Islet of Langerhans (tissue), 1 donor: ENCODE data around the gene JAM2.

ENCODE experiments used
- FAIRE-seq: peaks from one replicate; lab custom pipeline; 2011; peaks lifted over from hg19 to GRCh38; lab: Jason Lieb, UNC

JAM2 gene

DNA sequence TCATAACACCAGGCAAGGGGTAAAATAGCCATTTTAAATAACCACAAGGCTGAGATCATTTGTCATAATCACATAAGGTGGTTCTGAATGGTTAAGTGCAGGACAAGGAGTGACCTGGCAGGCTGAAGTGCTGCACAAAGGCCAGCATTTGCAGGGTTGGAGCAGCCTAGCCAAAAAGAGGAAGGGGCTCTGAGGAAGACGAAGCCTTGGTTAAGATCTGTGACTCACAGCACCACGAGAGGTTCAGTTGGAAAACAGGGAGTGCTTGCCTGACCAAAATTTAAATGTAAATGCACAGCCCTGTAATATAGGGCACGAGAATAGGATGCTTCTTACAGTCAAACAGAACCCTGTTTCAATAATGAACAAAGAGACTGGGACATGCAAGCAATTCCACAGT, 83.6 kb downstream of the JAM2 start:
- no peak for FAIRE-seq

DNA sequence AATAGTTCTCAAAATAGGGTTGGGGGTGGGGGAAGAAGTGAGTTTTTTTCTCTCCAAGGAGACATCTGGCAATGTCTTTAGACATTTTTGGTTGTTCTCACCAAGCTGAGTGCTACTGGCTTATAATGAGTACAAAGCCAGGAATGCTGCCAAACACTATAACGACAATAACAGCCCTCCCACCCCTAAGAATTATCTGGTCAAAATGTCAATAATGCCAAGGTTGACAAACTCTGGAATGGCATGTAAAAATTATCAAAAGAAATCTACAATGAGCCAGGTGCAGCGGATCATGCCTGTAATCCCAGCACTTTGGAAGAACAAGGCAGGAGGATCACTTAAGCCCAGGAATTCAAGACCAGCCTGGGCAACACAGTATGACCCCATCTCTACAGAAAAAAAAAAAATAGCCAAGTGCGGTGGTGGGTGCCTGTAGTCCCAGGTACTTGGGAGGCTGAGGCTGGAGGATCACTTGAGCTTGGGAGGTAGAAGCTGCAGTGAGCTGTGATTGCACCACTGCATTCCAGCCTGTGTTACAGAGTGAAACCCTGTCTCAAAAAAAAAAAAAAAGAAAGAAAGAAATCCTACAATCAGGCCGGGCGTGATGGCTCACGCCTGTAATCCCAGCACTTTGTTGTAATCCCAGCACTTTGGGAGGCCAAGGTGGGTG, 93.2 kb downstream of the JAM2 start:
- FAIRE-seq: no peak

DNA sequence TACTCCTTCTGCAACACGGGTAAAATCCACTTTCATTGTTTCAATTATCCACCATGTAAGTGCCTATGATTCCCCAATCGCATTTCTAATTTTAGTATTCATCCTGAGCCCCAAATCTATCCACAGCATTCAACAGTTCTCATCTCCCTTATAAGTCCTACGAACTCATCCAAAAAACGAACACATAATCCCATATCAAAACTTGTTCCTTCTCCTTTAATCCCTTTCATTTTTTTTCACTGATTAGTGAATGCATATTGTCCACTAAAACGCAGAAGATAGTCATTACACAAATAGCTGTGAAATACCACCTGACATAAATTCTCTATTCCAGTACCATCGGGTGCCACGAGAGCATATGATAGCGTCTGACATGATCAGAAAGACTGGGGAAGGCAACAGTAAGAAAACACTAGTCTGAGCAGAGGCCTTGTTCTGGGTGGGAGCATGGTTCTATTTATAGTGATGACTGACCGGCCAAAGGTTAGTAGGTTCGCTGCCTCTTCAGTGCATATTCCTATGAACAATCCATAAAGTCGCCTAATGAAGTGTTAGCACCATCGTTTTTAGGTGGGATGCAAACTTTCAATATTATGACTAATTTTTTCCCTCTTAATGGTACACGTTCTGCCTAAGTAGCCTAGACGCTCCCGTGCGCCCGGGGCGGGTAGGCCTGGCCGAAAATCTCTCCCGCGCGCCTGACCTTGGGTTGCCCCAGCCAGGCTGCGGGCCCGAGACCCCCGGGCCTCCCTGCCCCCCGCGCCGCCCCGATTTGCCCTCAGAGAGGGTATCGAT, 95.0 kb downstream of the JAM2 start:
- FAIRE-seq: no peak

DNA sequence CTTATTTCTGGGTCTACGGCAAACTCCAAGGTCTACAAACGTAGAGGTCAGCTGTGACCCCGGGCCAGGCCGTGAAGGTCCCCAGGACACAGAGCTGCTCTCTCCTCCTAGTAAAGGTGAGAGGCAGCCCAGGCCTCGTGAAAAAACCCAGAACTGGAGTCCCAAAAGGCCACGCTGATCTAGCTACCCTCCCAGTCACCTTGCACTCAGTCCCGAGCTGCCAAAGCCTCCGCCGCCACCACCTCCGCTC, 95.5 kb downstream of the JAM2 start:
- FAIRE-seq: no peak

DNA sequence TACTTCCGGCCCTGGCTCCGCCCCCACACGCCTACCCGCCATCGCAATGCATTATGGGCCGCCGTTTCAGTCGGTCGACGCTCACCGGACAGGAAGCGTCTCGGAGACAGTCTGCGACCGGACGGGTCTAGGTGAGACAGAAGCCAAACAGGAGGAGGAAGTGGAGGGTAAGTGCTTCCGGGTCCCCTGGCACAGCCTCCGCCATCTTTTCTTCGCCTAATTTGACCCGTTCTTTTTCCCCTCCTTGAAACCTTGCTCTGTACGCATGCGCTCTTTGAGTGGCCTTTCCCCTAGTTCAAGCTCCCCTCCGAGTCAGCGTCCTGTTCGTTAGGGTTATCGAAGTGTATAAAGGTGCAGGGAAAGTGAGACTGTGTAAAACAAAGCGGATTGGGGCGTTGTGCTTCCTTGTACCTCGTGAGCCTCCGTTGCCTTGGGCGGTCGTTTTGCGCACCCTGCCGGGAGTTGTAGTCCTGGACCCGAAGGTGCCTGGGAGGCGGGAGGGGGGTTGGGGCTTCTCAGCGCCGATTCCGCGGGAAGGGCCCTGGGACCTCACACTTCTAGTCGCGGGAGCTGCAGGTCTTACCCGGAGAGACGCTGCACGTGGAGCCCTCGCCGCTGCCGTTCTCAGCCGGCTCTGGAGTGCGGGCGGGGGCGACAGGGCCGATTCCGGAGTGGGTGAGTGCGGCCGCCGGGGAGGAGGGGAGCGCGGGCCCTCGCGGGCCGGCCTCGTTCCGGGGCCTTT, 96.0 kb downstream of the JAM2 start, which contains the start of the genes ATP5PF and GABPA:
Gene ATP5PF (minus strand): TSS at position 1 of the 742 bp plus-strand sequence. CDS start 5,110 bp downstream, outside the sequence.
Gene GABPA (plus strand): TSS at position 69 of the 742 bp plus-strand sequence. CDS start 6,627 bp downstream, outside the sequence.
- FAIRE-seq: peak; percentile 74

DNA sequence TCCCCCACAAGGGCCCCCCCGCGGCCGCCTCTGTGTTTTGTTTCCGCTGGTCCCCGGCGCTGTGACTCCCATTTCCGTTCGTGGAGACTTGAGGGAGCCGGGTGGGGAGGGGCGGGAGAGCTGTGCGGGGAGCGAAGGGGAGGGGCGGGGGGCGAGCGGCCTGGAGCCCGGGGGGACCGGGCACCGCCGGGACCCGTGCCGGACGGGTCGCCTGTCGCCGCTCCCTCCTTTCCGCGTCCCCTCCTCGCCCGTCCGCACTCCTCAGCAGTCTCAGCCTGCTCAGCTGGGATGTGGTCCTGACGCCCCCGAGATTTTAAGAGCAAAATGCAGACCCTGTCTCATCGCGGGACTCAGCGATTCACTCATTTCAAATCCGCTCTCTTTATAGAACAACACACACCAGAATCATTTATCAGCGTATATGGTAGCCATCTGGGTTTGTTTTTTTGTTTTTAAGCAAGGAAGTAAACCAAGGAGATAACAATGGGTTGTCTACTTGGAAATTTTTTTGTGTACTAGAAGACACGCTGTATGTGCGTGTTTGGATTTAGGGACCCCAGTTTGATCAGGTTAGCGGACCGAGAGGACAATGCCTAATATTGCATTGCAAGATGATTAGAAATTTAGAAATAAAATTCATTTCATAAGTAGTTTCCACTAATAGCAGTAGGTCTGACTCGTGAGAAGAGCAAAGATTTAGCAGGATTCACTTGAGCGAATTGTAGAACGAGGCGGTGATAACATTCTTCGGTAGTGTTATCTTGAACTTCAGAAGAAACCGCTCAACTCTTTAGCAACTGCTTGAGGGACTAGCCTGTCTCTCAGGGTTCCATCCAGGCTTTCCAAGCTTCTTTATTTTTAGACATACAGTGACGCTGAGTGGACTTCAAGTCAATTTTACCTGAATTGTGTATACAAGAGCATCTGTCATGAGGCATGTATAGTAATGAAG, 96.9 kb downstream of the JAM2 start:
- FAIRE-seq: no peak

DNA sequence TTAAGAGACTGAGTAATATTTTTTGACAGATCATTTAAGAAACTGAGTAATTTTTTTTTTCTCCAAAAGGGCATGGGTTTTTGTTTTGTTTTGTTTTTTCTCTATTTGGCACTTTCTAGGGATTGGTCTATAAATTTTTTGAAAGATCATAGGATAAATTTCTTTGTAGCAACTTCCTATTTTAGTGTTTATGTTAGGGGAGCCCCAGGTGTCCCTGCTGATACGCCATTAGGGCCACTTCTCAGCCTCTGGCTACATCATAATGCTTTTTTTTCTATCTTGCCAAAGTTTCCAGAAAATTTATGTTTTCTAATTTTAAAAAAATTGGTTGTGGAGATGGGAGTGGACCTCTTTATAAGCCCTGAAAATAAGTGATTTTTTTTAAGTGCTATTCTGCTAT, 98.4 kb downstream of the JAM2 start:
- no peak for FAIRE-seq

DNA sequence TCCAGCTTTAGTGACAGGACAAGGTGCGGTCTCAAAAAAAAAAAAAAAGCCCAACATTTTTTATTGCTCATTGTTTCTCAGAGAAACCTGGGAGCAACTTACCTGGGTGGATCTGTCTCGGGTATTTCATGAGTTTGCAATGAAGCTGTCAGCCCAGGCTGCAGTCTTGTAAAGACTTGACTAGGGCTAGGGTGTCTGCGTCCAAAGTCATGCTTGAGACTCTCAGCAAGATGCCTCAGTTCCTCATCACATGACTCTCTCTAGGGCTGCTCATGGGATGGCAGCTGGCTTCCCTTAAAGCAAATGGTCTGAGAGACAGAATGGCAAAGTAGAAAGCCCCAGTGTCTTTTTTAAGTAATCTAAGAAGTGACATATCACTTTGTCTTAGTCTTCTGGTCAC, 103.8 kb downstream of the JAM2 start:
- no peak for FAIRE-seq

DNA sequence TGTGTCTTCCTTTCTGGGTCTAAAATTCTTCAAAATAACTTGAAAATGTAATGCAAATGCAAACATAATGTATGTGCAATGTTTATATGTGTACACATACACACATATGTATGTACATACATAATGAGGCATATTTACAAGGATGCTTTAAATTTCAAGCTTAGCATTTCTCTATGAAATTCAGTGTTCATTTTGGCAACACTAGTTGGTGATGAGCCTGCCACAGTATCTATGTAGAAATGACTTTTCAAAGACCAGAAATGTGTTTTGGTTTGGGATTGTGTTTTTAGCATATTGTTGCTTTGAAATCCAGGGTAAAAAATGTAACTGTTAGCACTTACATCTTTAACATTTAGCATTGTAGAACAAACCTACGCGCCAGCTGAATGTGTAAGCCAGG, 105.8 kb downstream of the JAM2 start:
- FAIRE-seq: no peak

DNA sequence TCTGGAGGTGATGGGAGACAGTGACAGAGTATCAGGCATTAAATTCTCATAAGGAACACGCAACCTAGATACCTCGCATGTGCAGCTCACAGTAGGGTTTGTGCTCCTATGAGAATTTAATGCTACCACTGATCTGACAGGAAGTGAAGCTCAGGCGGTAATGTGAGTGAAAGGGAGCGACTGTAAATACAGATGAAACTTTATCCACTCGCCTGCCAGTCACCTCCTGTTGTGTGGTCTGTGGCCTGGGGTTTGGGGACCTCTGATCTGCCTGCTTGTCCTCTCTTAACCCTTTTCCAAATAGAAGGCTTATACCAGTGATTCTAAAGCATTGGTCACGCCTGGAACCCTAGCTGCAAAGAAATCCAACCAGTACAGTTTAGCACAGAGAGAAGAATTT, 111.0 kb downstream of the JAM2 start:
- FAIRE-seq: no peak

DNA sequence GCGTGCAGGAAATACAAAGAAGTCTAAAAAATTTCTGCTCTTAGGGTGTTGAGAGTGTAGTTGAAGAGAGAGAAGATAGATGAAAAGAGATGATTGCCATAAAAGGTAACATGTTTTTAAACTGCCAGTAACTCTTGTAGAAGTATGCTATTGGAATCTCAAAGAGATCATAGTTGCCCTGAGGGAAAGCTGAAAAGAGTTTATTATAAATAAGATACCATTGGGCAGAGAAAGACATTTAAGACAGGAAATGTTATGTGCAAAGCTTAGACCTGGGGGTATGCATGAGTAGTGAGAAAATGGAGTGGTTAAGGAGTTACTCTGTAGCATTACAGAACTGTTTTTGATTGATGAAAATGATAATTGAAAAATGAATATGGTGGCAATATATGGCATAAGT, 113.4 kb downstream of the JAM2 start:
- no peak for FAIRE-seq

DNA sequence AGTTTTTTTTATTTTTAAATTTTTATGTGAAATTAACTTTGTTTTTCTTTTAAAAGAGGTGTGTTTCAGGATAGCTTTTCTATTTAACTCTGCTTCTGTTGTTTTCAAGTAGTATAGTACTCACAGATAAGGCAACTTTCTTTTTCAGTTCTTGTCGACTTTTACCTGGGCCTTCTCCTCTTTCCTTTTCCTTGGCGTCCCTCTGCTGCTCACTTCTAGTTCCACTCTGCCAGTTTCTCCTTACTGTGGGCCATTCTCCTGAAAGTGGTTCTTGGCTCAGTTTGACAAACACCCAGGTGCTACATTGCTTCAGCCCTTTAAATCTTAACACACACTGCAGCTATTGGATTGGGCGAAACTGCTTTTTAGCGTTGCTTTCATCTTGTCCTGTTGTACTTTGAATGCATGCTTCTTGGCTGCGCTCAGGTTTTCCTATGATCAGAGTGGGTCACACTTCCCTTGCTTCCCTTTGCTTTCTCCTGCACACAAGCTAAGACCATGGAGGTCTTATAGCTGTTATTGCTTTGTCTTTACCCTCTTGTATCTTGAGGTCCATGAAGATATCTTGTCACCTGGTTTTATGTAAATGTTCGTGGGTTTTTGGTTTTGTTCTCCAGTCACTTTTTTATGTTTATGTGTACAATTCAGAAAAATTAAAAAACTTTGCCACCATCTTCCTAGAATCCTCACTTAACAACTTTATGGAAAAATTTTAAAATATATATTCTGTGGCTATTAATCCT, 117.3 kb downstream of the JAM2 start:
- no peak for FAIRE-seq

DNA sequence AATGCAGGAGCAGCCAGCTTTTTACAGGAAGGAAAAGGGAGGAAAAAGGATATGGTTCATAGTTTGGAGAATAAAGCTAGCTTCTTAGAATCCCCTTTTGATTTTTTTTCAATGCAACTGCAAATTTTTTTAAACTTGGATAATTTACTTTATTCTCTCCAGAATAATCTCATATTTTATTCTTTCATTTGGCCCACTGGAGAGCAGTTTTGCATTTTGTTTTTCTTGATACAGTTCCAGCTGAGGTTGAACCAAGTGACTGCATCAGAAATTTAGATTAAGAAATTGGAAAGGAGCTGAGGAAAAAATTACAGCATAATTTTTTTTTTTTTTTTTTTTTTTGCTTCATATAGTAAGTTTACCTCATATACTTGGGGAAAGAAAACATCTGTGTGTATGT, 118.5 kb downstream of the JAM2 start:
- no peak for FAIRE-seq

DNA sequence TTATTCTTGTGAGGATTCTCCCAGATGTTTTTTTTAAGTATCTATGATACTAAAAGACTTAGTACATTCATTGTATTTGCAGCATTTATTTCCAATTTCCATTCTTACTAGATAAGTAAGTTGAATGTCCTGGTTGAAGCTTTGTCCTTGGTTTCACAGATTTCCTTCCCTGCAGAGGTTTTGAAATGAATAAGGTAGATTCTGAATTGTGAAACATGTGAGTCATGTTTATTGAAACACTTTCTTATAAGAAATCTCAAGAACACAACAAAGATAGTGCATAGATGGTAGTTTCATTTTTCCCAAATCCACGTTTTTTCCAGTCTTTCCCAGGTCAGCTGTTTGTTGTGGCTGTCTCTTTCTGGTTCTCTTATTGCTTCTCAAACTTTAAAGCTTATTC, 120.5 kb downstream of the JAM2 start:
- FAIRE-seq: no peak

DNA sequence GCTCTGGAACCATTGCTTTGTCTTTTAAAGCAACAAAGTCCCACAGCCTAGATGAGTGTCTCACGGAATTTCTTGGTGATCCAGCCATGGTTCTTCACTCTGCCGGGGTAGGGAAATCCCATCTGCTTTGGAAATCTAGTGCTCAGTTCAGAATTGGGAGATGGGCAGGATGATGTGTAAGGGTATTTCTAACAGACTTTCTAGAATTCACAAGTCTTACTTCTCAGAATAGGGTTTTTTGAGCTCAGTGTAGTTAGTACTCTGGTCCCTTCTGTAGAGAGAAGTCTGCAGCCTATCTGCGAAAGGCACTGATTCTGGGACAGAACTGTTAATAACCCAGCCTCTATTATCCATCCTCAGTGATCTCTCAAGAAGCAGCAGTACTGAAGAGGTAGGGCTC, 121.0 kb downstream of the JAM2 start:
- no peak for FAIRE-seq

DNA sequence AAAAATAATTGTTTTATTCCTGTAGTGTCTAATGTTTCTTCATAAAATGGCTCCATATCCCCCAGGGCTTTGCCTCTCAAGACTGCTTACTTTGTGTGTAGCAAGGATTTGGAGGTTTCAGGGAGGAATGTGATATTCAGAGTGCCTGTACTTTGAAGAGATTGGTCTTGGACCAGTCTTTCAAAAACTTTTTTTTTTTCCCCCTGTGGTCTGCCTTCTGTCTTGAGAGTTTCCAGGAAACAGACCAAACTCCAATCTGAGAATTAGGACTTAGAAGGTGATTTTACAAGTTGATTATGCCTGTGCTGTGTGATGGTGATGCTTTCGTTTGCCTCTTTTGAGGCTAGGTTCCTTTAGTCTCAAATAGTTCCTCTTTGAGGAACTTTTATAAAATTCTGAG, 121.6 kb downstream of the JAM2 start:
- no peak for FAIRE-seq

DNA sequence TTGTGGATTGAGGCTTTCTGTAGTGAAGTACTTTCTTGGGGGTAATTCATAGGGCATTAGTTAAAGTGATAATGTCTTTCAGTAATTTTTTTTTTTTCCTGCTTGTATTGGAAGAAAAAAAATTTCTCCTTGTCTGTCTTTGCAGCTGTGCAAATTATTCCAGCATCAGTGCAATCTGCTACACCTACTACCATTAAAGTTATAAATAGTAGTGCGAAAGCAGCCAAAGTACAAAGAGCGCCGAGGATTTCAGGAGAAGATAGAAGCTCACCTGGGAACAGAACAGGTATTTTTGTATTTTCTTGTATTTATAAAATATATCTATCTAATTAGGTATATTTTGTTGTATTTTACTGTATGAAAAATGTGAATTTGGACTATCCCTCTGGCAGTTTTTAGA, 125.0 kb downstream of the JAM2 start:
- no peak for FAIRE-seq
